H1 (cell line): ENCODE results near the gene TMEM164. TPM values are rescaled to one million over a fixed set of nuclear protein-coding genes. Genes with fewer than 3 reads are reported as not detected.

ENCODE experiments used
- CTCF ChIA-PET: fragments of 300-600 bp; sonication (Branson Sonifier 250); formaldehyde crosslinking; loops from one replicate; lab custom pipeline; 2021; ENCODE audit not compliant: partially characterized antibody; lab: Charles Lee
- POLR2A ChIA-PET: fragments of 300-600 bp; sonication (Branson Sonifier 250); formaldehyde crosslinking; loops from one replicate; lab custom pipeline; 2021; ENCODE audit warnings: inconsistent platforms; ENCODE audit not compliant: partially characterized antibody; lab: Charles Lee
- DNase-seq, 2 experiments: peaks; one replicate each; pipeline versions ENCODE4 v3.0.0 to v3.0.0-alpha.2; 2010 to 2022; ENCODE audit warnings: low spot score in 2 of 2, low read depth in 1 of 2, mixed read lengths in 1 of 2
- FAIRE-seq: peaks from 2 replicates; lab custom pipeline; 2011; peaks lifted over from hg19 to GRCh38; lab: Jason Lieb, UNC
- H2AFZ ChIP-seq: 2 replicates; pipeline ENCODE4 v1.8.1; 2012; ENCODE audit warnings: low read length, inconsistent platforms
- H2AK5ac ChIP-seq: 2 replicates; pipeline ENCODE4 v1.6.1; 2013; ENCODE audit warnings: low read depth, low read length
- H2BK120ac ChIP-seq: replicated peaks from 2 replicates; pipeline ENCODE3; 2013; ENCODE audit warnings: low read depth, low read length, inconsistent platforms
- H2BK12ac ChIP-seq: 2 replicates; pipeline ENCODE4 v1.6.1; 2013; ENCODE audit warnings: low read depth, low read length
- H2BK15ac ChIP-seq: 2 replicates; pipeline ENCODE4 v1.6.1; 2013; ENCODE audit warnings: low read length
- H2BK20ac ChIP-seq: 2 replicates; pipeline ENCODE4 v1.6.1; 2013; ENCODE audit warnings: low read length
- H2BK5ac ChIP-seq: 2 replicates; pipeline ENCODE4 v1.6.1; 2013; ENCODE audit warnings: low read depth, low read length
- H3K14ac ChIP-seq: 2 replicates; pipeline ENCODE4 v1.6.1; 2013; ENCODE audit warnings: inconsistent platforms; ENCODE audit not compliant: insufficient read length
- H3K18ac ChIP-seq: 2 replicates; pipeline ENCODE4 v1.6.1; 2013; ENCODE audit warnings: low read length; ENCODE audit errors: extremely low read depth
- H3K23ac ChIP-seq: 2 replicates; pipeline ENCODE4 v1.6.1; 2013; ENCODE audit warnings: inconsistent platforms; ENCODE audit not compliant: insufficient read length
- H3K23me2 ChIP-seq: 2 replicates; pipeline ENCODE4 v1.6.1; 2013; ENCODE audit warnings: low read depth, low read length
- H3K27ac ChIP-seq: 2 replicates; pipeline ENCODE4 v1.6.1; 2011; ENCODE audit warnings: low read depth, low read length, inconsistent platforms
- H3K27me3 ChIP-seq, 4 experiments: replicated peaks in 1 of 4; 1 replicate in 1 of 4; 2 replicates in 3 of 4; pipeline versions ENCODE4 v1.6.1 to v1.8.1; 2011 to 2013; ENCODE audit warnings: low read length in 3 of 4, mild to moderate bottlenecking in 3 of 4, inconsistent platforms in 2 of 4, mixed read lengths in 2 of 4, moderate library complexity in 1 of 4; ENCODE audit not compliant: control insufficient read depth in 3 of 4, insufficient read depth in 3 of 4; ENCODE audit errors: extremely low read depth in 1 of 4
- H3K36me3 ChIP-seq, 4 experiments: 2 replicates each; pipeline versions ENCODE4 v1.6.1 to v1.8.1; 2011 to 2013; ENCODE audit warnings: mild to moderate bottlenecking in 4 of 4, low read length in 3 of 4, moderate library complexity in 2 of 4, control low read depth in 1 of 4, inconsistent platforms in 1 of 4; ENCODE audit not compliant: insufficient read depth in 4 of 4, control insufficient read depth in 2 of 4
- H3K4ac ChIP-seq: replicated peaks from 2 replicates; pipeline ENCODE3; 2013; ENCODE audit warnings: low read length, low read depth, mixed read lengths, inconsistent platforms; ENCODE audit not compliant: insufficient read length
- H3K4me1 ChIP-seq, 4 experiments: replicated peaks in 1 of 4; 1 replicate in 1 of 4; 2 replicates in 3 of 4; pipeline versions ENCODE4 v1.6.1 to v1.8.1; 2011 to 2013; ENCODE audit warnings: low read length in 3 of 4, inconsistent platforms in 2 of 4, mixed read lengths in 1 of 4; ENCODE audit not compliant: insufficient read depth in 4 of 4, control insufficient read depth in 3 of 4
- H3K4me2 ChIP-seq, 2 experiments: 2 replicates each; pipeline versions ENCODE4 v1.6.1 to v1.8.1; 2011 to 2013; ENCODE audit warnings: low read depth in 2 of 2, low read length in 2 of 2, control low read depth in 1 of 2, inconsistent platforms in 1 of 2, mild to moderate bottlenecking in 1 of 2; ENCODE audit not compliant: insufficient read depth in 1 of 2
- H3K4me3 ChIP-seq, 4 experiments: fragments of 200-600, 300-600 bp in 1 of 4; sonication (generic), shearing (Covaris generic), sonication (Bioruptor Twin) in 1 of 4; 2 replicates each; pipeline versions ENCODE4 v1.5.1 to v1.8.1; 2011 to 2016; ENCODE audit warnings: low read length in 4 of 4, low read depth in 3 of 4, control low read depth in 2 of 4, inconsistent platforms in 2 of 4, mild to moderate bottlenecking in 2 of 4, mixed read lengths in 1 of 4, moderate library complexity in 1 of 4; ENCODE audit not compliant: insufficient read depth in 2 of 4; ENCODE audit errors: extremely low read depth in 1 of 4
- H3K56ac ChIP-seq: replicated peaks from 2 replicates; pipeline ENCODE3; 2013; ENCODE audit warnings: low read depth, mild to moderate bottlenecking, mixed read lengths, low read length, inconsistent platforms; ENCODE audit not compliant: insufficient read length
- H3K79me1 ChIP-seq: 2 replicates; pipeline ENCODE4 v1.6.1; 2013; ENCODE audit warnings: low read depth, low read length, control low read depth
- H3K79me2 ChIP-seq, 2 experiments: 2 replicates each; pipeline versions ENCODE4 v1.6.1 to v1.8.1; 2012 to 2013; ENCODE audit warnings: low read length in 2 of 2, mild to moderate bottlenecking in 2 of 2, inconsistent platforms in 1 of 2; ENCODE audit not compliant: insufficient read depth in 2 of 2, control insufficient read depth in 1 of 2
- H3K9ac ChIP-seq, 4 experiments: replicated peaks in 1 of 4; 1 replicate in 1 of 4; 2 replicates in 3 of 4; pipeline versions ENCODE4 v1.6.1 to v1.8.1; 2011 to 2013; ENCODE audit warnings: low read depth in 3 of 4, low read length in 3 of 4, control low read depth in 2 of 4, mild to moderate bottlenecking in 2 of 4, moderate library complexity in 2 of 4, inconsistent platforms in 1 of 4; ENCODE audit errors: extremely low read depth in 1 of 4
- H3K9me3 ChIP-seq, 2 experiments: 2 replicates each; pipeline versions ENCODE4 v1.6.1 to v1.8.1; 2012 to 2013; ENCODE audit warnings: mild to moderate bottlenecking in 2 of 2, moderate library complexity in 2 of 2, control low read depth in 1 of 2, inconsistent platforms in 1 of 2, low read depth in 1 of 2, low read length in 1 of 2, mixed read lengths in 1 of 2; ENCODE audit not compliant: insufficient read depth in 2 of 2
- H4K20me1 ChIP-seq, 2 experiments: replicated peaks in 1 of 2; 2 replicates each; pipeline versions ENCODE3 to v1.8.1; 2011 to 2013; ENCODE audit warnings: inconsistent platforms in 2 of 2, low read length in 2 of 2, mild to moderate bottlenecking in 1 of 2; ENCODE audit not compliant: insufficient read depth in 2 of 2, control insufficient read depth in 1 of 2
- H4K5ac ChIP-seq: 2 replicates; pipeline ENCODE4 v1.6.1; 2013; ENCODE audit warnings: low read length, low read depth, mixed read lengths, inconsistent platforms; ENCODE audit not compliant: insufficient read length
- H4K8ac ChIP-seq: 2 replicates; pipeline ENCODE4 v1.8.0; 2013; ENCODE audit warnings: mild to moderate bottlenecking, moderate library complexity, low read length, inconsistent platforms; ENCODE audit not compliant: insufficient read depth; ENCODE audit errors: extremely low read depth
- H4K91ac ChIP-seq: replicated peaks from 2 replicates; pipeline ENCODE3; 2013; ENCODE audit warnings: low read length, mixed read lengths, inconsistent platforms; ENCODE audit not compliant: insufficient read length
- ATF3 ChIP-seq: IDR thresholded peaks from 2 replicates; pipeline ENCODE4 v1.6.1; 2011; ENCODE audit warnings: low read depth, mild to moderate bottlenecking, low read length; ENCODE audit not compliant: insufficient read depth
- CTBP2 ChIP-seq: IDR thresholded peaks from 2 replicates; pipeline ENCODE4 v1.7.0; 2011; ENCODE audit warnings: borderline replicate concordance, mild to moderate bottlenecking, moderate library complexity, mixed read lengths, low read length; ENCODE audit not compliant: insufficient read depth, insufficient read length
- JUN ChIP-seq: IDR thresholded peaks from 2 replicates; pipeline ENCODE4 v1.6.1; 2011; ENCODE audit warnings: low read depth, mild to moderate bottlenecking, improper control_type of control experiment, low read length
- KDM4A ChIP-seq: IDR thresholded peaks from one replicate; pipeline ENCODE4 v1.7.1; 2012; ENCODE audit warnings: low read depth, mild to moderate bottlenecking, moderate library complexity, low read length, inconsistent platforms; ENCODE audit not compliant: severe bottlenecking
- SIX5 ChIP-seq: IDR thresholded peaks from 2 replicates; pipeline ENCODE4 v1.6.1; 2011; ENCODE audit warnings: mild to moderate bottlenecking, low read depth, low read length
- SUZ12 ChIP-seq: fragments of 200-600 bp; sonication (generic); IDR thresholded peaks from 2 replicates; pipeline ENCODE4 v1.6.1; 2012; ENCODE audit warnings: mild to moderate bottlenecking, inconsistent platforms, low read length, moderate library complexity, mixed read lengths
- WGBS, 2 experiments: shearing (Covaris generic) in 1 of 2; methylation state at CpG; one replicate each; pipeline versions ENCODE4 v1.1.6 to v1.1.7; 2013 to 2015; ENCODE audit warnings: low lambda C conversion rate in 2 of 2, mixed read lengths in 2 of 2, inconsistent platforms in 1 of 2, low coverage in 1 of 2, missing lambda C conversion rate in 1 of 2; ENCODE audit not compliant: insufficient replicate concordance in 2 of 2, insufficient coverage in 1 of 2, insufficient read length in 1 of 2; ENCODE audit errors: extremely low coverage in 1 of 2, missing lambda C conversion rate in 1 of 2; 5-methylcytosine and 5-hydroxymethylcytosine counted together
- polyA plus RNA-seq, 7 experiments: library from polyadenylated mRNA; depleted of rRNA in 3 of 7; stranded (reverse) in 5 of 7; unstranded in 2 of 7; fragments of >200 nt in 5 of 7; fragments of 200-250 nt in 2 of 7; gene quantifications; 1 replicate in 5 of 7; 2 replicates in 1 of 7; 4 replicates in 1 of 7; pipeline versions ENCODE4 v1.2.1 to v1.2.3, GENCODE V29; 2011 to 2013; ENCODE audit warnings: missing spikeins in 2 of 7, mixed read lengths in 2 of 7
- total RNA-seq: library from RNA; stranded (reverse); fragmentation: NEBNext Ultra II Directional; extraction: Animal tissue kit (Norgen Biotek cat#: 25700); gene quantifications from 2 replicates; pipeline ENCODE4 v1.2.1, GENCODE V29; 2021

Gene TMEM164
- total and polyA plus RNA-seq, 2 of the 8 experiments (the other 6 are each of a cell fraction or from before 2014, with no cell fraction given), result 7.3 to 14.8 TPM

GRCh38 chrX:110089656-110090403 is 86.9 kb downstream of the TMEM164 start:
- no peak overlapping the region for H4K5ac ChIP-seq
- H2BK5ac ChIP-seq, result no peak overlapping the region
- H3K23ac ChIP-seq, result no peak overlapping the region
- H3K9ac ChIP-seq, result no peak overlapping the region
- WGBS, 2 experiments, result 88% methylated on average over 5 of the region's 6 CpGs; no CpG with 5 or more reads in 1 of the 2 experiments
- H3K14ac ChIP-seq, result no peak overlapping the region
- H3K18ac ChIP-seq, result no peak overlapping the region
- POLR2A ChIA-PET, result interaction anchor here (0.6 kb wide), 1 partner anchor 46 kb away, joined by 4 read pairs; no protein-coding TSS in a partner anchor
- H2BK15ac ChIP-seq, result no peak overlapping the region
- H3K4me3 ChIP-seq, result no peak overlapping the region
- no peaks in the 10 kb centered on the region for H3K4me1 ChIP-seq
- no peak overlapping the region for H2BK20ac ChIP-seq
- H3K79me2 ChIP-seq, result no peaks in the 10 kb centered on the region
- H3K9me3 ChIP-seq, result no peaks in the 10 kb centered on the region
- DNase-seq, result no peak
- H3K27ac ChIP-seq, result no peak overlapping the region
- H3K56ac ChIP-seq, result no peak overlapping the region
- no peaks in the 10 kb centered on the region for H3K27me3 ChIP-seq
- no peak overlapping the region for H4K8ac ChIP-seq
- H2BK120ac ChIP-seq, result no peak overlapping the region
- CTCF ChIA-PET, result interaction anchor here (0.7 to 0.8 kb wide), 2 partner anchors 67 to 384 kb away, joined by 3 read pairs; no protein-coding TSS in a partner anchor
- no peak overlapping the region for H2BK12ac ChIP-seq
- H3K36me3 ChIP-seq, result no peaks in the 10 kb centered on the region
- no peaks in the 10 kb centered on the region for H4K20me1 ChIP-seq
- no peak overlapping the region for H4K91ac ChIP-seq
- no peak overlapping the region for H2AK5ac ChIP-seq
- H3K4me2 ChIP-seq, result no peak overlapping the region
- H2AFZ ChIP-seq, result no peak overlapping the region
- H3K4ac ChIP-seq, result no peak overlapping the region
- H3K23me2 ChIP-seq, result no peaks in the 10 kb centered on the region
- H3K79me1 ChIP-seq, result no peaks in the 10 kb centered on the region
- FAIRE-seq, result no peak
- TF ChIP-seq JUN, result no peak
- no peak for TF ChIP-seq SIX5
- TF ChIP-seq ATF3, result no peak
- no peak for TF ChIP-seq SUZ12
- no peak for TF ChIP-seq KDM4A
- TF ChIP-seq CTBP2, result no peak
